ENCODE measurements around the gene FBN2. TPM values are rescaled to one million over a fixed set of nuclear protein-coding genes. Genes with fewer than 3 reads are reported as not detected.

Gene FBN2
- total and polyA plus RNA-seq, 9 of the 15 experiments (the other 6 are each of a cell fraction or from before 2014, with no cell fraction given), result 0.01 to 0.09 TPM; not detected in 7

- Histone ChIP-seq H3K79me2 (ENCODE audit: control insufficient read depth, insufficient read depth, low read length) (no peaks in the 10 kb centered on the region), H3K27ac (ENCODE audit: extremely low read depth, low read depth, low read length) (no peak overlapping the region), H3K9ac (ENCODE audit: insufficient read depth in 1 of 2, low read depth in 2 of 2, low read length in 2 of 2) (no peak overlapping the region), H2AFZ (ENCODE audit: low read depth, low read length) (no peak overlapping the region), H3K36me3 (ENCODE audit: control insufficient read depth, insufficient read depth, low read length) (no peaks in the 10 kb centered on the region), H3K9me1 (ENCODE audit: control insufficient read depth, insufficient read depth, low read length) (no peaks in the 10 kb centered on the region), H3K4me1 (replicated peaks in 1 of 2; ENCODE audit: control insufficient read depth in 2 of 2, insufficient read depth in 2 of 2, low read length in 2 of 2) (no peaks in the 10 kb centered on the region), H3K4me3 (no peak overlapping the region), H3K4me2 (ENCODE audit: insufficient read depth, low read length) (no peak overlapping the region), H4K20me1 (replicated peaks; ENCODE audit: control insufficient read depth, insufficient read depth, low read length) (no peaks in the 10 kb centered on the region), H3K27me3 (ENCODE audit: control insufficient read depth in 2 of 2, insufficient read depth in 2 of 2, low read length in 2 of 2) (no peaks in the 10 kb centered on the region), H3K9me3 (replicated peaks; ENCODE audit: control insufficient read depth, insufficient read depth, low read depth, low read length) (no peaks in the 10 kb centered on the region)
- TF ChIP-seq BCOR (IDR thresholded peaks at IDR 0.05) (no peak), POLR2H (tag; IDR thresholded peaks at IDR 0.05; ENCODE audit: low read depth) (no peak), NCOR1 (IDR thresholded peaks at IDR 0.05) (no peak), ATF7 (IDR thresholded peaks at IDR 0.05) (no peak), KDM1A (IDR thresholded peaks at IDR 0.05) (no peak)
- no peak for ATAC-seq
- ChIA-PET POLR2A (no interaction called here), CTCF (ENCODE audit: low intra/inter-chr PET ratio) (no interaction called here)
- FAIRE-seq, result no peak
- intact Hi-C loops (cut with micrococcal nuclease) (no loop called here), in situ Hi-C loops (cut with MboI) (no loop called here)
- DNase-seq (ENCODE audit: extremely low read depth in 1 of 4, low spot score in 3 of 4), result no peak
- BruUV-seq (replicated peaks), result no TSS peak
Measured at GRCh38 chr5:128434993-128435392, 103.1 kb downstream of the FBN2 start.

- 0% methylated on average over 2 of the region's 2 CpGs for WGBS (ENCODE audit: insufficient coverage, low coverage, missing lambda C conversion rate)
- ChIA-PET POLR2A (no interaction called here), CTCF (ENCODE audit: low intra/inter-chr PET ratio) (no interaction called here)
- ATAC-seq (no peak), FAIRE-seq (no peak), DNase-seq (ENCODE audit: extremely low read depth in 1 of 4, low spot score in 3 of 4) (no peak)
- no peaks in the 10 kb centered on the region for H3K4me1 ChIP-seq (replicated peaks in 1 of 2; ENCODE audit: control insufficient read depth in 2 of 2, insufficient read depth in 2 of 2, low read length in 2 of 2)
- H3K27ac ChIP-seq (ENCODE audit: extremely low read depth, low read depth, low read length), result no peak overlapping the region
- H3K9me3 ChIP-seq (replicated peaks; ENCODE audit: control insufficient read depth, insufficient read depth, low read depth, low read length), result no peaks in the 10 kb centered on the region
- no peak overlapping the region for H3K4me3 ChIP-seq
- H3K36me3 ChIP-seq (ENCODE audit: control insufficient read depth, insufficient read depth, low read length), result no peaks in the 10 kb centered on the region
- intact Hi-C loops (cut with micrococcal nuclease), result no loop called here
- H3K9ac ChIP-seq (ENCODE audit: insufficient read depth in 1 of 2, low read depth in 2 of 2, low read length in 2 of 2), result no peak overlapping the region
- in situ Hi-C loops (cut with MboI), result no loop called here
- no peak overlapping the region for H2AFZ ChIP-seq (ENCODE audit: low read depth, low read length)
- no TSS peak for BruUV-seq (replicated peaks)
- H3K9me1 ChIP-seq (ENCODE audit: control insufficient read depth, insufficient read depth, low read length), result no peaks in the 10 kb centered on the region
- no peak overlapping the region for H3K4me2 ChIP-seq (ENCODE audit: insufficient read depth, low read length)
- no peaks in the 10 kb centered on the region for H3K27me3 ChIP-seq (ENCODE audit: control insufficient read depth in 2 of 2, insufficient read depth in 2 of 2, low read length in 2 of 2)
- no peaks in the 10 kb centered on the region for H3K79me2 ChIP-seq (ENCODE audit: control insufficient read depth, insufficient read depth, low read length)
- H4K20me1 ChIP-seq (replicated peaks; ENCODE audit: control insufficient read depth, insufficient read depth, low read length), result no peaks in the 10 kb centered on the region
- TF ChIP-seq E4F1 (CRISPR knock-in tag; IDR thresholded peaks at IDR 0.05; ENCODE audit: borderline replicate concordance) (no peak), SMAD1 (IDR thresholded peaks at IDR 0.05; ENCODE audit: low read depth, low read length, partially characterized antibody) (no peak), ZNF24 (IDR thresholded peaks at IDR 0.05) (no peak), SFPQ (IDR thresholded peaks at IDR 0.05; ENCODE audit: low read depth, low read length) (no peak), CTBP1 (IDR thresholded peaks at IDR 0.05; ENCODE audit: borderline replicate concordance) (no peak), SMC3 (conservative IDR thresholded peaks at IDR 0.05; ENCODE audit: insufficient read depth, low read depth, low read length) (no peak), NR4A1 (CRISPR knock-in tag; IDR thresholded peaks at IDR 0.05) (no peak), NR4A1 (tag; IDR thresholded peaks at IDR 0.05) (no peak), ZNF140 (CRISPR knock-in tag; IDR thresholded peaks at IDR 0.05) (no peak), NBN (IDR thresholded peaks at IDR 0.05; ENCODE audit: low read depth) (no peak)
Measured at GRCh38 chr5:128432913-128433440, 105.1 kb downstream of the FBN2 start.
